Measurements from ENCODE around the gene PER1. TPM values are rescaled to one million over a fixed set of nuclear protein-coding genes. Genes with fewer than 3 reads are reported as not detected.
A peak's percentile ranks its signal among the peaks of the same experiment; 100 is the strongest.

PER1 gene
- total and polyA plus RNA-seq, 2 of the 13 experiments (the other 11 are each of a cell fraction or from before 2014, with no cell fraction given), result 2.6 to 3.6 TPM

DNA sequence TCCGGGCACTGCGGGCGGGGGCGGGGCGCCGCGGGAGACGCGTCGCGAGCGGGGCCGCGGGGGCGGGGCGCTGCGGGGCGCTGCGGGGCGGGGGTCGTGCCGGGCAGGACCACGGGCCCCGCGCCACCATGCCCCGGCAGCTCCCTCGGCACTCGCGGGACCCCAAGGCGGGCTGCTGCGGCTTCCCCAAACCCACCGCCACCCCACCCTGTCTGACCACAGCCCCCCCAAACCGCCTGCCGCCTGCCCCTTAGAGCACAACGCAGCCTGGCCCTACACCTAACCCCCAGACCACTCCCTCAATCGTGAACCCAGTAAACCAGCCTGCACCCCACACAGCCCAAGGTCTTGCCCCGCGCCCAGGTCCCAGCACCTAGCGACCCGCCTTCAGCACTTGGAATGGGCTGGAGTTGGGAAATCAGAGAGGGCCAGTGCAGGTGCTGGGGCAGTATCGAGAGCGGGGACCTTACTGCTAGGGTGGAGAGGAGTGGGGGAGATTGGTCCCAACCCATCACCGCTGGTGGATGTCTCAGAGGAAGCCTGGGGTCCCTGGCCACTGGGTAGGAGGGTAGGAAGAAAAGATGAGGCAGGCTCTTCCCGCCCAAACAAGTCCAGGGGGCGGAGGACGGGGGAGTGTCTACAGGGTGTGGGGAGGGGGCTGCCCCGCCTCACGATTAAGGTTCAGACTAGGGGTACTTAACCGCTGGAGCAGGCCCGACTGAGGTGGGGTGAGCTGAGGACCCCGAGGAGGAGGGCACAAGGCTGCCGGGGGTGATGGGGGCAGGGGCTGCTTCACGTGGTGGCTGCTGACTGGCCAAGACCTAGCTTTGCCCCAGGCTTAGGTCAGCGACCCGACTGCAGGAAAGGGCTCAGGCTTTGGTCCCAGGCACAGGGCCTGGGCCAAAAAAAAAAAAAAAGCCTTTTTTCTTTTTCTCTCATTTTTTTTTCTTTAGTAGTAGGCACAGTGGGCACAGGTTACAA is 11.1 kb upstream of the PER1 start (continued):
- no peak for TF ChIP-seq MAFF (IDR thresholded peaks at IDR 0.05; ENCODE audit: low read depth, low read length)
- TF ChIP-seq ZNF768 (CRISPR knock-in tag; IDR thresholded peaks at IDR 0.05), result peak; percentile 66
- TF ChIP-seq, protein P1, sequence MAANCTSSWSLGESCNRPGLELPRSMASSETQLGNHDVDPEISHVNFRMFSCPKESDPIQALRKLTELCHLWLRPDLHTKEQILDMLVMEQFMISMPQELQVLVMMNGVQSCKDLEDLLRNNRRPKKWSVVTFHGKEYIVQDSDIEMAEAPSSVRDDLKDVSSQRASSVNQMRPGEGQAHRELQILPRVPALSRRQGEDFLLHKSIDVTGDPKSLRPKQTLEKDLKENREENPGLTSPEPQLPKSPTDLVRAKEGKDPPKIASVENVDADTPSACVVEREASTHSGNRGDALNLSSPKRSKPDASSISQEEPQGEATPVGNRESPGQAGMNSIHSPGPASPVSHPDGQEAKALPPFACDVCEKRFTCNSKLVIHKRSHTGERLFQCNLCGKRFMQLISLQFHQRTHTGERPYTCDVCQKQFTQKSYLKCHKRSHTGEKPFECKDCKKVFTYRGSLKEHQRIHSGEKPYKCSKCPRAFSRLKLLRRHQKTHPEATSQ (CRISPR knock-in tag; IDR thresholded peaks at IDR 0.05; ENCODE audit: borderline replicate concordance), result no peak
- TF ChIP-seq, protein P2, sequence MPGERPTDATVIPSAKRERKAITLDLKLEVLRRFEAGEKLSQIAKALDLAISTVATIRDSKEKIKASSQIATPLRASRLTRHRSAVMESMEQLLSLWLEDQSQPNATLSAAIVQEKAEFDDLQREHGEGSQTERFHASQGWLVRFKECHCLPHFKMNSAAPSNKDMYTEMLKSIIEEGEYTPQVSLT (CRISPR knock-in tag; IDR thresholded peaks at IDR 0.05; ENCODE audit: borderline replicate concordance, low read depth), result no peak
- 0 out of 2 replicates have a peak, but pooled peaks have one; percentile 4 for TF ChIP-seq YEATS2 (CRISPR knock-in tag; IDR thresholded peaks at IDR 0.05; ENCODE audit: borderline replicate concordance)
- TF ChIP-seq, protein P3, sequence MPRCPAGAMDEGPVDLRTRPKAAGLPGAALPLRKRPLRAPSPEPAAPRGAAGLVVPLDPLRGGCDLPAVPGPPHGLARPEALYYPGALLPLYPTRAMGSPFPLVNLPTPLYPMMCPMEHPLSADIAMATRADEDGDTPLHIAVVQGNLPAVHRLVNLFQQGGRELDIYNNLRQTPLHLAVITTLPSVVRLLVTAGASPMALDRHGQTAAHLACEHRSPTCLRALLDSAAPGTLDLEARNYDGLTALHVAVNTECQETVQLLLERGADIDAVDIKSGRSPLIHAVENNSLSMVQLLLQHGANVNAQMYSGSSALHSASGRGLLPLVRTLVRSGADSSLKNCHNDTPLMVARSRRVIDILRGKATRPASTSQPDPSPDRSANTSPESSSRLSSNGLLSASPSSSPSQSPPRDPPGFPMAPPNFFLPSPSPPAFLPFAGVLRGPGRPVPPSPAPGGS (CRISPR knock-in tag; IDR thresholded peaks at IDR 0.05), result no peak
- TF ChIP-seq, protein P4, sequence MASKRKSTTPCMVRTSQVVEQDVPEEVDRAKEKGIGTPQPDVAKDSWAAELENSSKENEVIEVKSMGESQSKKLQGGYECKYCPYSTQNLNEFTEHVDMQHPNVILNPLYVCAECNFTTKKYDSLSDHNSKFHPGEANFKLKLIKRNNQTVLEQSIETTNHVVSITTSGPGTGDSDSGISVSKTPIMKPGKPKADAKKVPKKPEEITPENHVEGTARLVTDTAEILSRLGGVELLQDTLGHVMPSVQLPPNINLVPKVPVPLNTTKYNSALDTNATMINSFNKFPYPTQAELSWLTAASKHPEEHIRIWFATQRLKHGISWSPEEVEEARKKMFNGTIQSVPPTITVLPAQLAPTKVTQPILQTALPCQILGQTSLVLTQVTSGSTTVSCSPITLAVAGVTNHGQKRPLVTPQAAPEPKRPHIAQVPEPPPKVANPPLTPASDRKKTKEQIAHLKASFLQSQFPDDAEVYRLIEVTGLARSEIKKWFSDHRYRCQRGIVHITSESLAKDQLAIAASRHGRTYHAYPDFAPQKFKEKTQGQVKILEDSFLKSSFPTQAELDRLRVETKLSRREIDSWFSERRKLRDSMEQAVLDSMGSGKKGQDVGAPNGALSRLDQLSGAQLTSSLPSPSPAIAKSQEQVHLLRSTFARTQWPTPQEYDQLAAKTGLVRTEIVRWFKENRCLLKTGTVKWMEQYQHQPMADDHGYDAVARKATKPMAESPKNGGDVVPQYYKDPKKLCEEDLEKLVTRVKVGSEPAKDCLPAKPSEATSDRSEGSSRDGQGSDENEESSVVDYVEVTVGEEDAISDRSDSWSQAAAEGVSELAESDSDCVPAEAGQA (IDR thresholded peaks at IDR 0.05; ENCODE audit: low read depth), result 0 out of 2 replicates have a peak, but pooled peaks have one; percentile 20
- TF ChIP-seq, protein P4 (CRISPR knock-in tag; IDR thresholded peaks at IDR 0.05; ENCODE audit: borderline replicate concordance), result no peak
- no peak for TF ChIP-seq HDAC6 (IDR thresholded peaks at IDR 0.05; ENCODE audit: low read depth, low read length)
- TF ChIP-seq ZFY (CRISPR knock-in tag; IDR thresholded peaks at IDR 0.05), result peak; percentile 59
- peak; percentile 39; the same call in 1 of the 2 replicates for TF ChIP-seq ZBTB7B (CRISPR knock-in tag; IDR thresholded peaks at IDR 0.05)
- peak; percentile 24; the same call in 1 of the 2 replicates for TF ChIP-seq HNRNPL (IDR thresholded peaks at IDR 0.05; ENCODE audit: low read depth, low read length)
- no peak for TF ChIP-seq ZNF713 (CRISPR knock-in tag; IDR thresholded peaks at IDR 0.05)
- TF ChIP-seq SIN3B (IDR thresholded peaks at IDR 0.05; ENCODE audit: low read length), result no peak
- TF ChIP-seq ZNF614 (CRISPR knock-in tag; IDR thresholded peaks at IDR 0.05; ENCODE audit: borderline replicate concordance), result no peak
- peak; percentile 26; the same call in 1 of the 2 replicates for TF ChIP-seq ZNF235 (CRISPR knock-in tag; IDR thresholded peaks at IDR 0.05; ENCODE audit: borderline replicate concordance)

Measured in HepG2 (cell line).